ENCODE measurements around the gene HOXA3.

Gene HOXA3

DNA sequence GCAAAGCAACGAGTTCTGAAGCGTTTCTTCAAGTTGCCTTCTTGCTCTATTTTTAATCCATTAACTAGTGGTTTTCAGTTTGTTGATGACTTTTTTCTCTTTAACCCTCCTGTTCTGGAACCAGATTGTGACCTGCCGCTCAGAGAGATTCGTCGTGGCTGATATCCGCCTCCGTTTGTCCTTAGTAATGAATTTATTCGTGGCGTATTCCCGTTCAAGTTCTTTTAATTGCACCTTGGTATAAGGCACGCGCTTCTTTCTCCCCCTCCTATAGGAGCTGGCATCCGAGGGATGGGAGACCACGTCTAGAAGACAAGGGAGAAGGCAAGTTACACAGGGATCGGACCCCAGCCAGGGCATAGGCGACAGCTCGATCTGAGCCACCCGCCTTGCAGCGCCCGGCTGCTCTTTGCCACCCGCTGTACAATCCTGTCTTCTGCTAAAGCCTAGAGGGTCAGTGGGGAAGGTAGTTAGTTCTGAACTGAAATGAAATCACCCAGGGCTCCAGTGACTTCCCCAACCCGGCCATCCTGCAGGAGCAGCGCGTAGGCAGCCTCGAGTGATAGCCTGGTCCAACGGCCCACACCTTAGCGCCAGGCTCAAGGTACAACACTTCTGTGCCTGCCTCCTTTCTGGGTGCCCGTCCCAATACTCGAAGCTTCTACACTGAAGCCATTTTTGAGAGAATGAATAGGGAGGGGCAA, 45.9 kb upstream of the HOXA3 start:
- no peak for DNase-seq (ENCODE audit: low read depth)
- H3K4me3 ChIP-seq (ENCODE audit: control insufficient read depth, low read depth, low read length): peak overlapping the region; percentile 79
- TF ChIP-seq, protein P1, sequence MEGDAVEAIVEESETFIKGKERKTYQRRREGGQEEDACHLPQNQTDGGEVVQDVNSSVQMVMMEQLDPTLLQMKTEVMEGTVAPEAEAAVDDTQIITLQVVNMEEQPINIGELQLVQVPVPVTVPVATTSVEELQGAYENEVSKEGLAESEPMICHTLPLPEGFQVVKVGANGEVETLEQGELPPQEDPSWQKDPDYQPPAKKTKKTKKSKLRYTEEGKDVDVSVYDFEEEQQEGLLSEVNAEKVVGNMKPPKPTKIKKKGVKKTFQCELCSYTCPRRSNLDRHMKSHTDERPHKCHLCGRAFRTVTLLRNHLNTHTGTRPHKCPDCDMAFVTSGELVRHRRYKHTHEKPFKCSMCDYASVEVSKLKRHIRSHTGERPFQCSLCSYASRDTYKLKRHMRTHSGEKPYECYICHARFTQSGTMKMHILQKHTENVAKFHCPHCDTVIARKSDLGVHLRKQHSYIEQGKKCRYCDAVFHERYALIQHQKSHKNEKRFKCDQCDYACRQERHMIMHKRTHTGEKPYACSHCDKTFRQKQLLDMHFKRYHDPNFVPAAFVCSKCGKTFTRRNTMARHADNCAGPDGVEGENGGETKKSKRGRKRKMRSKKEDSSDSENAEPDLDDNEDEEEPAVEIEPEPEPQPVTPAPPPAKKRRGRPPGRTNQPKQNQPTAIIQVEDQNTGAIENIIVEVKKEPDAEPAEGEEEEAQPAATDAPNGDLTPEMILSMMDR (IDR thresholded peaks at IDR 0.05; ENCODE audit: control insufficient read depth, insufficient read depth, low read depth, low read length, missing control alignments): no peak

DNA sequence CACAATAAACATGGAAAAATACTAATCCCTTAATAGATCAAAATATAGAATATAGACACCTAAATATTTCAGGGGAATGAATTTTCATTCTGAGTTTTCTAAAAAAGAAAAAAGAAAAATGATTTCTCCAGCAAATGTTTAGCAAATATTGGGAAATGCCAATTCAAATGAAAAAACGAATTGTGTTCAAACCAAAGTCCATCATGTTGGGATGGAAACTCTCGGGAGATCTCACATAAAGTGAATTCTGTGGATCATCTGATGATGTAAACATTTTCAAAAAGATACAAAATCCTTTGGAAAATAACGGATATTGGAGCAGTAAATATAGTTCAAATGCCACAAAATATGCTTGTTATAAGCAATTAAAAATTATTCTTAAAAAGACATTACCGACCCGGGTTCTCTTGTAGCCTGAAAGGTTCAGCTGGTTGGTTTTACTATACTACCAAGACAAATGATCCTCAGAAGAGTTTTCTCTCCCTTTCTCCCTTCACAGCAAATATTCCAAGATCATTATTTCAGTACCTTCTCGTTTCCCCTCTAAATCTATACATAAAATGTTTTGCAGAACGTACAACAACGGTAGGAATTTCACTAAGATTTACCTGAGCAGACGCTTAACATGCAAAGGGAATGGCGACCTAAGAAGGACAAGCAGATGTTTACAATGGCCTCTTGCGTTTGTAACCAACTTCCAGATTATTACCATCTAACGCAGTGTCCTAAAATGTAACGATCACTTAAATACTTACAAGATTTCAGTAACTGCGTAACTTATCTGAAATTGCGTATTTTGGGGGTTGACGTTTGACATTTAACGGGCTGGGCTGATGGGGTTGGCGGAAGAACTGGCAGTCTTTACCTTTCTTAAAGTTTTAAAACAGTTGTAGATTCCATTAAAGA, 45.0 kb upstream of the HOXA3 start:
- no peak for DNase-seq (ENCODE audit: low read depth)

DNA sequence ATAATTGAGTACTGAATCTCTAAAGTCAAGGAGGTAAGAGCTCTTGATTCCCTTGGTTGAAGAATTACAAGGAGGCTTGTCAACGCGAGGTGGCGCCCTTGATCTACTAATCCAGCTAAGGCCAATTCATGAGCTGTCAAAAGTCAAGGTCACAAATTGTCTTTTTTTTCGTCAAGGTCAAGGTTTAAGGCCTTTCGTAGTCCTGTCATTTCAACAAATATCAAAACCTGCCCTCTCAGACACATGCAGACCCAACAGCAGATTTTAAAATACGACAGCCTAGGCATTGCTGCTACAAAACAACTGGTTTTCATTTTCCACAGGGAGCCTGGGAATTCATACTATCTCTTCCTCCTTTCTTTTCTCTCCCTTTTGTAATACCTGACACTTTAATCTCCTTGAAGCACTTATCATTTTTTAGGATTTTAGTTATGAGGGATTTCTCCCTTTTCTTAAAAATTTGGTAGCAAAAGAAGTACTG, 43.9 kb upstream of the HOXA3 start:
- TF ChIP-seq, protein P1 (IDR thresholded peaks at IDR 0.05; ENCODE audit: control insufficient read depth, insufficient read depth, low read depth, low read length, missing control alignments): peak; percentile 77
- no peak for DNase-seq (ENCODE audit: low read depth)
- peak overlapping the region; percentile 79 for H3K4me3 ChIP-seq (ENCODE audit: control insufficient read depth, low read depth, low read length)

More for the DNA sequence above, 45.0 kb upstream of the HOXA3 start:
- peak overlapping the region; percentile 79 for H3K4me3 ChIP-seq (ENCODE audit: control insufficient read depth, low read depth, low read length)
- TF ChIP-seq, protein P1 (IDR thresholded peaks at IDR 0.05; ENCODE audit: control insufficient read depth, insufficient read depth, low read depth, low read length, missing control alignments): no peak

DNA sequence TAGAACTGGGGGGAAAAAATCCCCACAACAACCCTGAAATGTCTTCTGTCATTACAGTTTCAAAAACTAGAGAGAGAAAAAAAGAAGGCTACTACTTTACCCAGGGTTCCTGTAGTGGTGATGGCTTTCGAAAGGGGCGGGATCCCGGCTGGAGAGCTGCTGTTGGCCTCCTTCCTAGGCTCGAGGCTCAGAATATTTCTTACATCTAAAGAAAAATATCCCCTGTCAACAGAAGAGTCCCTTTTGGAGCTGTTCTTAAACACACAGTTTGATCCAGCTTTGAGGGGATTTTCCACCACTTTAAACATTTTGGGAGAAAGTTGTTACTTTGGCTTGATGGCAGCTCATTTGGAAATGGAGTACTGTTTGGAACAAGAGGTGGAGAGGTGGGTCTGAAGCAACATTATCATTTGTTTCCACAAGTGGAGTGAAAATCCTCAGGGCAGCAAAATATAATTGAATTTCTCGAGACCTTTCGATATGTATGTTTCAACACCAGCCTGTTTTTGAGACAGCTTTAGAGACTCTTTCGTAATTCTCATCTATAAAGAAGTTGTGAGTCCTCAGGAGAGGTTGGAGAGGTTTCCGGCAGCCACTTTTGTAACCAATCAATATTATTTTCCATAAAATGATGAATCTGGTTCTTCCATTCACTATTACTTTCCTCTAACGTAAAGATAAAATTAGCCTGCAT, 42.5 kb upstream of the HOXA3 start:
- TF ChIP-seq, protein P1 (IDR thresholded peaks at IDR 0.05; ENCODE audit: control insufficient read depth, insufficient read depth, low read depth, low read length, missing control alignments): no peak
- DNase-seq (ENCODE audit: low read depth): no peak
- peak overlapping the region; percentile 65 for H3K4me3 ChIP-seq (ENCODE audit: control insufficient read depth, low read depth, low read length)

DNA sequence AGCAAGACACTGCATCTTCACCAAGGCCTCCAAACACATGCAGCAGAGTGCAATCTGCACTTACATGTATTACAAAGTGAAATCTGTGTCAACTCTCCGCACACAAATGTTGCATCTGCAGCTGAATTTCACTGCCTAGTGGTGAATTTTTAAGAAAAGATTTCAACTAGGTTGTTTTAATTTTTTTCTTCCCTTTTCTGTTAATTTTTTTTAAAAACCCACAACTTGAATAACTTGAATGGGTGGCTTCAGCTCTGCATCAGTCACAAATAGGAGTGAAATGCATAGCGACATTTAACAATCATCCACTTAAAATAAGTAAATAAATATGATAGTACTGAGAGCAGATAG, 41.6 kb upstream of the HOXA3 start:
- TF ChIP-seq, protein P1 (IDR thresholded peaks at IDR 0.05; ENCODE audit: control insufficient read depth, insufficient read depth, low read depth, low read length, missing control alignments): no peak
- DNase-seq (ENCODE audit: low read depth): no peak
- peak overlapping the region; percentile 65 for H3K4me3 ChIP-seq (ENCODE audit: control insufficient read depth, low read depth, low read length)

DNA sequence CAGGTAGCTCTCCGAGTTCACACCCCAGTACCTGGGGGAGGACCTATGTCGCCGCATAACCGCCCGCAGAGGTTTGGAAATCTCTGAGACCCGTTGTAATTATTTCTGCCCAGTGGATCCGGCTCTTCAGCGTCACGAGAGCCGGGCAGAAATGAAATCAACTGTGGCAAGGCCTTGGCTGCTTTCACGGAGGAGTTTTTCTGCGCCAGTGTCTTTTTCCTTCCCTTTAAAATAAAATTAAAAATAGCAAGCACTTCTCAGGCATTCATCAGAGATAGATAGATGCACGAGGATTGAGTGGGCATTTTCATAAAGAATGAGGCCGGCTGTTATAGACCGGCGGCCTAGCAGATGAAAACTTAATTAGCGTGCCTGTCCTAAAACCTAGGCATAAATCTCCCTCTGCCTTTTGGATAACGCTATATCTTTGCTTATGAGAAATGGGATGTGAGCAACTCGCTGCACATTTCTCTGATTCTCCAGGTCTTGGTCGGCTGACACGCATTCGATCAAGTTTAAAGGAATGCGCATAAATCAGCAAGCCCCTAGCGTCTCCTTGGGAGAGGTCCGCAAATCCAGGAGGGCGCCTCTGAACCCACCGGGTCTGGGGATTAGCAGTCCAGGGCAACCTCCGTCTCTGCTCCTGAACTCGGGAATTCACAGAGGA, 41.1 kb upstream of the HOXA3 start:
- peak overlapping the region; percentile 65 for H3K4me3 ChIP-seq (ENCODE audit: control insufficient read depth, low read depth, low read length)
- TF ChIP-seq, protein P1 (IDR thresholded peaks at IDR 0.05; ENCODE audit: control insufficient read depth, insufficient read depth, low read depth, low read length, missing control alignments): no peak
- DNase-seq (ENCODE audit: low read depth): no peak
